HG03064 (cell line): Measurements from ENCODE around the gene ATP5PD.

ENCODE experiments used
- ATAC-seq: cut with Tn5 transposase; IDR thresholded peaks from one replicate; pipeline ENCODE4 v1.9.1; 2021; ENCODE audit warnings: low read depth; ENCODE audit not compliant: unreplicated experiment

Gene ATP5PD

GRCh38 chr17:75046407-75047289 lies at the start of gene ATP5PD, which contains the start of gene KCTD2:
Gene ATP5PD, minus strand, starts transcription at chr17:75046969. Its CDS starts 4,319 bp downstream, at chr17:75042650.
Gene KCTD2, plus strand, starts transcription at chr17:75047225. Its CDS starts 26 bp downstream, at chr17:75047251.
- peak; percentile 88 for ATAC-seq

GRCh38 chr17:75096082-75096625 lies 49.4 kb upstream of the ATP5PD start:
- ATAC-seq, result no peak

GRCh38 chr17:75094871-75095399 lies 48.2 kb upstream of the ATP5PD start:
- no peak for ATAC-seq

GRCh38 chr17:75093548-75094158 lies 46.9 kb upstream of the ATP5PD start:
- no peak for ATAC-seq

- ATAC-seq, result no peak
Observed at GRCh38 chr17:75091855-75092327, 45.1 kb upstream of the ATP5PD start.

GRCh38 chr17:75090871-75091854 lies 44.4 kb upstream of the ATP5PD start:
- no peak for ATAC-seq

GRCh38 chr17:75088465-75089417 lies 42.0 kb upstream of the ATP5PD start:
- ATAC-seq, result no peak

- ATAC-seq, result no peak
Observed at GRCh38 chr17:75087558-75088453, 41.0 kb upstream of the ATP5PD start, which contains the start of gene SLC16A5. Gene SLC16A5, plus strand, starts transcription at chr17:75087954. Its CDS starts 5,683 bp downstream, at chr17:75093637.

- ATAC-seq, result no peak
Observed at GRCh38 chr17:75087182-75087557, 40.4 kb upstream of the ATP5PD start.

- no peak for ATAC-seq
Observed at GRCh38 chr17:75086496-75087181, 39.9 kb upstream of the ATP5PD start.

GRCh38 chr17:75084039-75084660 lies 37.4 kb upstream of the ATP5PD start:
- no peak for ATAC-seq

GRCh38 chr17:75082683-75083082 lies 35.9 kb upstream of the ATP5PD start:
- ATAC-seq, result no peak

- no peak for ATAC-seq
Observed at GRCh38 chr17:75081611-75082540, 35.1 kb upstream of the ATP5PD start.

GRCh38 chr17:75079023-75079373 lies 32.2 kb upstream of the ATP5PD start:
- no peak for ATAC-seq

GRCh38 chr17:75078284-75079022 lies 31.7 kb upstream of the ATP5PD start:
- ATAC-seq, result peak; percentile 45
